GM23338 (cell line): ENCODE measurements around the gene CDR2. TPM values are rescaled to one million over a fixed set of nuclear protein-coding genes. Genes with fewer than 3 reads are reported as not detected.

ENCODE experiments used
- ATAC-seq: fragments of 200-7000 bp; cut with Tn5 transposase; 3 replicates; pipeline ENCODE4 v1.9.1; 2020
- DNase-seq: peaks from one replicate; pipeline ENCODE4 v3.0.0-alpha.2; 2015; ENCODE audit warnings: low spot score
- H2AFZ ChIP-seq: fragments of 200-600 bp; sonication (generic); 2 replicates; pipeline ENCODE4 v1.8.0; 2016; ENCODE audit warnings: antibody characterized with exemption, mild to moderate bottlenecking, moderate library complexity
- H3F3A ChIP-seq: fragments of 200-600 bp; sonication (generic); replicated peaks from 2 replicates; pipeline ENCODE4 v1.8.0; 2017; ENCODE audit warnings: antibody characterized with exemption, mixed run types, low read depth
- H3K27ac ChIP-seq: fragments of 200-600 bp; sonication (generic); 2 replicates; pipeline ENCODE4 v1.6.1; 2016; ENCODE audit warnings: low read depth
- H3K27me3 ChIP-seq: fragments of 200-600 bp; sonication (generic); 2 replicates; pipeline ENCODE4 v1.8.0; 2016; ENCODE audit warnings: mild to moderate bottlenecking, mixed run types, moderate library complexity; ENCODE audit not compliant: insufficient read depth
- H3K36me3 ChIP-seq: fragments of 200-600 bp; sonication (generic); 2 replicates; pipeline ENCODE4 v1.8.0; 2016; ENCODE audit warnings: mild to moderate bottlenecking; ENCODE audit not compliant: insufficient read depth
- H3K4me1 ChIP-seq: fragments of 200-600 bp; sonication (generic); 2 replicates; pipeline ENCODE4 v1.8.0; 2016; ENCODE audit warnings: mild to moderate bottlenecking, moderate library complexity; ENCODE audit not compliant: insufficient read depth
- H3K4me2 ChIP-seq: fragments of 200-600 bp; sonication (generic); 2 replicates; pipeline ENCODE4 v1.7.1; 2017; ENCODE audit warnings: mixed run types
- H3K4me3 ChIP-seq: fragments of 200-600 bp; sonication (generic); 2 replicates; pipeline ENCODE4 v1.6.1; 2016; ENCODE audit warnings: mixed run types
- H3K79me2 ChIP-seq: fragments of 200-600 bp; sonication (generic); replicated peaks from 2 replicates; pipeline ENCODE4 v1.8.0; 2017; ENCODE audit warnings: mild to moderate bottlenecking; ENCODE audit not compliant: insufficient read depth
- H3K9me2 ChIP-seq: fragments of 200-600 bp; sonication (generic); 2 replicates; pipeline ENCODE4 v1.8.0; 2017; ENCODE audit not compliant: insufficient read depth
- H4K20me1 ChIP-seq: fragments of 200-600 bp; sonication (generic); replicated peaks from 2 replicates; pipeline ENCODE4 v1.8.0; 2017; ENCODE audit warnings: mild to moderate bottlenecking; ENCODE audit not compliant: insufficient read depth
- H3K27ac Mint-ChIP-seq: 2 replicates; pipeline ENCODE4 v1.8.0; 2020; ENCODE audit warnings: inconsistent platforms, mild to moderate bottlenecking, moderate library complexity, mixed read lengths
- H3K27me3 Mint-ChIP-seq: 3 replicates; pipeline ENCODE4 v1.8.0; 2022; ENCODE audit warnings: low read depth, mild to moderate bottlenecking, moderate library complexity, mixed read lengths, inconsistent platforms; ENCODE audit not compliant: insufficient read depth, poor library complexity
- H3K36me3 Mint-ChIP-seq: 3 replicates; pipeline ENCODE4 v1.8.0; 2021; ENCODE audit warnings: low read depth, mild to moderate bottlenecking, inconsistent platforms, moderate library complexity, mixed read lengths
- H3K4me1 Mint-ChIP-seq: 3 replicates; pipeline ENCODE4 v1.8.0; 2020; ENCODE audit warnings: mild to moderate bottlenecking, inconsistent platforms, mixed read lengths
- H3K4me3 Mint-ChIP-seq: 3 replicates; pipeline ENCODE4 v1.8.0; 2021; ENCODE audit warnings: moderate library complexity, mild to moderate bottlenecking, inconsistent platforms, mixed read lengths
- H3K9me3 Mint-ChIP-seq: 3 replicates; pipeline ENCODE4 v1.8.0; 2020; ENCODE audit warnings: moderate library complexity, mild to moderate bottlenecking, inconsistent platforms, mixed read lengths
- CREB1 ChIP-seq: fragments of 250-450 bp; sonication (Bioruptor Pico); IDR thresholded peaks from 2 replicates; pipeline ENCODE4 v1.5.0; 2020; ENCODE audit warnings: low read depth, mild to moderate bottlenecking, moderate library complexity
- EZH2 ChIP-seq: fragments of 200-600 bp; sonication (generic); IDR thresholded peaks from one replicate; pipeline ENCODE4 v1.8.0; 2017; ENCODE audit warnings: antibody characterized with exemption, mild to moderate bottlenecking, low read depth; ENCODE audit not compliant: unreplicated experiment
- JUNB ChIP-seq: IDR thresholded peaks from one replicate; pipeline ENCODE4 v1.6.1; 2016; ENCODE audit warnings: antibody characterized with exemption; ENCODE audit not compliant: unreplicated experiment
- NANOG ChIP-seq: IDR thresholded peaks from 2 replicates; pipeline ENCODE4 v1.6.1; 2016; ENCODE audit warnings: antibody characterized with exemption, borderline replicate concordance
- POLR2AphosphoS5 ChIP-seq: IDR thresholded peaks from 2 replicates; pipeline ENCODE4 v1.6.1; 2016; ENCODE audit warnings: antibody characterized with exemption, low read depth
- STAT1 ChIP-seq: IDR thresholded peaks from one replicate; pipeline ENCODE4 v1.6.1; 2016; ENCODE audit warnings: antibody characterized with exemption; ENCODE audit not compliant: unreplicated experiment
- ZNF331 ChIP-seq: fragments of 250-450 bp; sonication (Bioruptor Pico); IDR thresholded peaks from 2 replicates; pipeline ENCODE4 v1.5.0; 2020; ENCODE audit warnings: low read depth, mild to moderate bottlenecking, moderate library complexity
- polyA plus RNA-seq: library from polyadenylated mRNA; unstranded; fragments of >200 nt; fragmentation: Nextera tagmentation; extraction: Ambion mirVana; gene quantifications from 2 replicates; pipeline ENCODE4 v1.2.1, GENCODE V29; 2016
- total RNA-seq: library from RNA; depleted of rRNA; stranded (reverse); fragments of >200 nt; shearing (Covaris generic); gene quantifications from 2 replicates; pipeline ENCODE4 v1.2.3, GENCODE V29; 2014
- TF ChIP-seq, protein P1 (sequence below): IDR thresholded peaks from 2 replicates; pipeline ENCODE4 v1.6.1; 2016; ENCODE audit warnings: antibody characterized with exemption
- TF ChIP-seq, protein P2 (sequence below), 2 experiments: fragments of 200-600 bp in 1 of 2; sonication (generic) in 1 of 2; conservative IDR thresholded peaks; 2 replicates each; pipeline versions ENCODE4 v1.5.1 to v1.6.1; 2016 to 2017; ENCODE audit warnings: antibody characterized with exemption in 2 of 2, low read depth in 2 of 2, mild to moderate bottlenecking in 2 of 2, moderate library complexity in 1 of 2
- TF ChIP-seq, protein P3 (sequence below): IDR thresholded peaks from one replicate; pipeline ENCODE4 v1.6.1; 2018; ENCODE audit warnings: antibody characterized with exemption; ENCODE audit not compliant: unreplicated experiment

The CDR2 gene
- total and polyA plus RNA-seq, 2 experiments from 2014 or later, result 17.7 to 39.3 TPM

DNA sequence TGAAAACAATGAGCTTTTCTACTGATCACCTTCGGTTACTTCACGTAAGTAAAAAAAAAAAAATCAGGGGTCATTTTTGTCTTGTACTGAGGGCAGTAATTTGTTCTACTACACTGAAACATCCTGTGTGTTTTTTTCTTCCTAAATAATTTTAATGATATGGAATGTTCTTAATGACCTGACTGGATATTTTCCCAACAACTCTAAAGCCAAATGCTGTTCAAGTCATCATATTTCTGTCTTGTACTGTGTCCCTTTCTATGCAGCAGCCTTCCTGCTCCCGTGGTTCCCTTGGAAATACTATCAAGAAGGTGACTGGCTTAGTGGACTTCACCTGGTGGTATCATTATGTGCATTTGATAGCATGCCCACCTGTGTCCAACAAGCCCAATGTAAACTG, 10.8 kb upstream of the CDR2 start:
- Mint-ChIP-seq H3K36me3 (no peaks in the 10 kb centered on the region), H3K4me3 (no peak overlapping the region)
- no peak for ATAC-seq

More for the DNA sequence above, 10.8 kb upstream of the CDR2 start:
- Histone ChIP-seq H2AFZ (no peak overlapping the region), H3K9me2 (no peaks in the 10 kb centered on the region), H3K4me2 (no peak overlapping the region), H3K4me3 (no peak overlapping the region), H3K79me2 (no peaks in the 10 kb centered on the region), H3K27ac (no peak overlapping the region), H3F3A (no peaks in the 10 kb centered on the region), H4K20me1 (no peaks in the 10 kb centered on the region), H3K27me3 (no peaks in the 10 kb centered on the region), H3K4me1 (no peaks in the 10 kb centered on the region), H3K36me3 (no peaks in the 10 kb centered on the region)
- Mint-ChIP-seq H3K4me1 (no peaks in the 10 kb centered on the region), H3K9me3 (no peaks in the 10 kb centered on the region), H3K27ac (no peak overlapping the region), H3K27me3 (peaks cover 2% of the 10 kb centered on the region)
- no peak for TF ChIP-seq ZNF331 (CRISPR knock-in tag)
- TF ChIP-seq, protein P1, sequence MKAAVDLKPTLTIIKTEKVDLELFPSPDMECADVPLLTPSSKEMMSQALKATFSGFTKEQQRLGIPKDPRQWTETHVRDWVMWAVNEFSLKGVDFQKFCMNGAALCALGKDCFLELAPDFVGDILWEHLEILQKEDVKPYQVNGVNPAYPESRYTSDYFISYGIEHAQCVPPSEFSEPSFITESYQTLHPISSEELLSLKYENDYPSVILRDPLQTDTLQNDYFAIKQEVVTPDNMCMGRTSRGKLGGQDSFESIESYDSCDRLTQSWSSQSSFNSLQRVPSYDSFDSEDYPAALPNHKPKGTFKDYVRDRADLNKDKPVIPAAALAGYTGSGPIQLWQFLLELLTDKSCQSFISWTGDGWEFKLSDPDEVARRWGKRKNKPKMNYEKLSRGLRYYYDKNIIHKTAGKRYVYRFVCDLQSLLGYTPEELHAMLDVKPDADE, result no peak
- no peak for TF ChIP-seq CREB1 (CRISPR knock-in tag)
- no peak for TF ChIP-seq EZH2
- no peak for TF ChIP-seq NANOG
- TF ChIP-seq, protein P2, sequence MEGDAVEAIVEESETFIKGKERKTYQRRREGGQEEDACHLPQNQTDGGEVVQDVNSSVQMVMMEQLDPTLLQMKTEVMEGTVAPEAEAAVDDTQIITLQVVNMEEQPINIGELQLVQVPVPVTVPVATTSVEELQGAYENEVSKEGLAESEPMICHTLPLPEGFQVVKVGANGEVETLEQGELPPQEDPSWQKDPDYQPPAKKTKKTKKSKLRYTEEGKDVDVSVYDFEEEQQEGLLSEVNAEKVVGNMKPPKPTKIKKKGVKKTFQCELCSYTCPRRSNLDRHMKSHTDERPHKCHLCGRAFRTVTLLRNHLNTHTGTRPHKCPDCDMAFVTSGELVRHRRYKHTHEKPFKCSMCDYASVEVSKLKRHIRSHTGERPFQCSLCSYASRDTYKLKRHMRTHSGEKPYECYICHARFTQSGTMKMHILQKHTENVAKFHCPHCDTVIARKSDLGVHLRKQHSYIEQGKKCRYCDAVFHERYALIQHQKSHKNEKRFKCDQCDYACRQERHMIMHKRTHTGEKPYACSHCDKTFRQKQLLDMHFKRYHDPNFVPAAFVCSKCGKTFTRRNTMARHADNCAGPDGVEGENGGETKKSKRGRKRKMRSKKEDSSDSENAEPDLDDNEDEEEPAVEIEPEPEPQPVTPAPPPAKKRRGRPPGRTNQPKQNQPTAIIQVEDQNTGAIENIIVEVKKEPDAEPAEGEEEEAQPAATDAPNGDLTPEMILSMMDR (conservative IDR thresholded peaks at IDR 0.05; ENCODE audit: low read depth in 2 of 2), result no peak
- TF ChIP-seq POLR2AphosphoS5, result no peak
- no peak for TF ChIP-seq STAT1
- no peak for TF ChIP-seq JUNB
- TF ChIP-seq, protein P3, sequence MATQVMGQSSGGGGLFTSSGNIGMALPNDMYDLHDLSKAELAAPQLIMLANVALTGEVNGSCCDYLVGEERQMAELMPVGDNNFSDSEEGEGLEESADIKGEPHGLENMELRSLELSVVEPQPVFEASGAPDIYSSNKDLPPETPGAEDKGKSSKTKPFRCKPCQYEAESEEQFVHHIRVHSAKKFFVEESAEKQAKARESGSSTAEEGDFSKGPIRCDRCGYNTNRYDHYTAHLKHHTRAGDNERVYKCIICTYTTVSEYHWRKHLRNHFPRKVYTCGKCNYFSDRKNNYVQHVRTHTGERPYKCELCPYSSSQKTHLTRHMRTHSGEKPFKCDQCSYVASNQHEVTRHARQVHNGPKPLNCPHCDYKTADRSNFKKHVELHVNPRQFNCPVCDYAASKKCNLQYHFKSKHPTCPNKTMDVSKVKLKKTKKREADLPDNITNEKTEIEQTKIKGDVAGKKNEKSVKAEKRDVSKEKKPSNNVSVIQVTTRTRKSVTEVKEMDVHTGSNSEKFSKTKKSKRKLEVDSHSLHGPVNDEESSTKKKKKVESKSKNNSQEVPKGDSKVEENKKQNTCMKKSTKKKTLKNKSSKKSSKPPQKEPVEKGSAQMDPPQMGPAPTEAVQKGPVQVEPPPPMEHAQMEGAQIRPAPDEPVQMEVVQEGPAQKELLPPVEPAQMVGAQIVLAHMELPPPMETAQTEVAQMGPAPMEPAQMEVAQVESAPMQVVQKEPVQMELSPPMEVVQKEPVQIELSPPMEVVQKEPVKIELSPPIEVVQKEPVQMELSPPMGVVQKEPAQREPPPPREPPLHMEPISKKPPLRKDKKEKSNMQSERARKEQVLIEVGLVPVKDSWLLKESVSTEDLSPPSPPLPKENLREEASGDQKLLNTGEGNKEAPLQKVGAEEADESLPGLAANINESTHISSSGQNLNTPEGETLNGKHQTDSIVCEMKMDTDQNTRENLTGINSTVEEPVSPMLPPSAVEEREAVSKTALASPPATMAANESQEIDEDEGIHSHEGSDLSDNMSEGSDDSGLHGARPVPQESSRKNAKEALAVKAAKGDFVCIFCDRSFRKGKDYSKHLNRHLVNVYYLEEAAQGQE, result no peak
- no peak for DNase-seq
